Naive B cell (primary cell): Measurements from ENCODE around the gene SLC24A3. TPM values are rescaled to one million over a fixed set of nuclear protein-coding genes. Genes with fewer than 3 reads are reported as not detected.
A peak's percentile ranks its signal among the peaks of the same experiment; 100 is the strongest.

Experiments used
- ATAC-seq, 2 donors: fragments of 150-1000 bp; cut with Tn5 transposase; 2 replicates each; pipeline ENCODE4 v1.10.0; 2021; ENCODE audit warnings: low read depth in 2 of 2, mild to moderate bottlenecking in 2 of 2, moderate library complexity in 2 of 2
- DNase-seq: peaks from one replicate; pipeline ENCODE4 v3.0.0; 2022
- H3K27ac Mint-ChIP-seq, 6 donors: one replicate each; pipeline ENCODE4 v1.8.0; 2020 to 2022; ENCODE audit warnings: mild to moderate bottlenecking in 6 of 6, mixed read lengths in 6 of 6, moderate library complexity in 5 of 6, inconsistent platforms in 2 of 6
- H3K27me3 Mint-ChIP-seq, 3 donors: one replicate each; pipeline ENCODE4 v1.8.0; 2021 to 2022; ENCODE audit warnings: mixed read lengths in 3 of 3, mild to moderate bottlenecking in 1 of 3
- H3K36me3 Mint-ChIP-seq, 2 donors: one replicate each; pipeline ENCODE4 v1.8.0; 2020 to 2022; ENCODE audit warnings: mixed read lengths in 2 of 2, inconsistent platforms in 1 of 2, mild to moderate bottlenecking in 1 of 2
- H3K4me1 Mint-ChIP-seq, 3 donors: one replicate each; pipeline ENCODE4 v1.8.0; 2020 to 2022; ENCODE audit warnings: mixed read lengths in 3 of 3, inconsistent platforms in 1 of 3, mild to moderate bottlenecking in 1 of 3, moderate library complexity in 1 of 3
- H3K4me3 Mint-ChIP-seq, 8 donors: one replicate each; pipeline ENCODE4 v1.8.0; 2020 to 2022; ENCODE audit warnings: mild to moderate bottlenecking in 8 of 8, mixed read lengths in 8 of 8, moderate library complexity in 8 of 8, inconsistent platforms in 2 of 8
- H3K9me3 Mint-ChIP-seq, 7 donors: one replicate each; pipeline ENCODE4 v1.8.0; 2020 to 2022; ENCODE audit warnings: mixed read lengths in 7 of 7, mild to moderate bottlenecking in 5 of 7, inconsistent platforms in 2 of 7, moderate library complexity in 1 of 7
- polyA plus RNA-seq, 6 donors: library from polyadenylated mRNA; unstranded; fragments of 300-500 nt; fragmentation: Illumina TruSeq; gene quantifications; one replicate each; pipeline ENCODE4 v1.2.3, GENCODE V29; 2021; ENCODE audit warnings: low read depth in 6 of 6

The SLC24A3 gene
- polyA plus RNA-seq, 6 donors from 2014 or later = 0.09 to 0.13 TPM; not detected in 4

DNA sequence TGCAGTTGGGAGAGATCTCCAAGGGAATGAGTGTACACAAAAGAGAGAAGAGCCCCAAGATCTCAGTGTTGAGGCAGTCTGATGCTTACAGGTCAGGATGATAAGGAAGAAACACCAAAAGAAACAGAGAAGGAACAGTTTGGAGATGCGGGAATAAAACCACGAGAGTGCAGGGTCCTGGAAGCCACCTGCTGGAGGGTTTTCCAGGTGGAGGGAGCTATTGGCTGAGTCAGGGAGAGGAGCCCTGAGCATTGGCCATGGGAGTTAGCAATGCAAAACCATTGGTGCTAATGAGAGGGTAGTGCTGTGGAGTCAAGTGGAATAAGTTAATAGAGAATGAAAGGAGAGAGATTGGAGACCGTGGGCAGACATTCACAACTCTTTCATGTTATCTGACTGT, 506.4 kb downstream of the SLC24A3 start:
- DNase-seq (no peak), ATAC-seq (no peak)
- Mint-ChIP-seq H3K4me1 (peaks cover 0 to 3% (median 0%) of the 10 kb centered on the region in 3 donors), H3K36me3 (peaks cover 0 to 29% of the 10 kb centered on the region in 2 donors), H3K9me3 (peaks cover 2 to 28% (median 22%) of the 10 kb centered on the region in 7 donors), H3K27ac (peak overlapping the region in 1 of 6 donors; percentile 8), H3K27me3 (peaks cover 0 to 28% (median 22%) of the 10 kb centered on the region in 3 donors), H3K4me3 (no peak overlapping the region)

DNA sequence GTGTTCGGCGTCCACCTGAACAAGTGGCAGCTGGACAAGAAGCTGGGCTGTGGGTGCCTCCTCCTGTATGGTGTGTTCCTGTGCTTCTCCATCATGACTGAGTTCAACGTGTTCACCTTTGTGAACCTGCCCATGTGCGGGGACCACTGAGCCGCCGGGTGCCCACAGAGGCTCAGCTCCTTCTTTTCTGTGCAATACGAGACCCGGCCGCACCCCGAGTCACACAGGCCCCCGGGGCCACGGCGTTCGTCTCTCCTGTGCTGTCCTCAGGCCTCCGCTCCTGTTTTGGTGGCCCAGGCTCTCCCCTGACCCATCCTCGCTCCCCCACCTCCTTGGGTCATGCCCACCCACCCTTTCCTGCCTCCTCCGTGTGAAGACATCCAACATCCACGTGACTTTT, 508.5 kb downstream of the SLC24A3 start:
- Mint-ChIP-seq H3K27ac (peak overlapping the region in 2 of 6 donors; percentile 19 to 50), H3K36me3 (peaks cover 0 to 17% of the 10 kb centered on the region in 2 donors), H3K9me3 (peaks cover 2 to 21% (median 17%) of the 10 kb centered on the region in 7 donors), H3K4me3 (no peak overlapping the region), H3K27me3 (peaks cover 0 to 28% (median 17%) of the 10 kb centered on the region in 3 donors), H3K4me1 (peaks cover 2 to 3% (median 2%) of the 10 kb centered on the region in 3 donors)
- ATAC-seq (no peak), DNase-seq (no peak)

DNA sequence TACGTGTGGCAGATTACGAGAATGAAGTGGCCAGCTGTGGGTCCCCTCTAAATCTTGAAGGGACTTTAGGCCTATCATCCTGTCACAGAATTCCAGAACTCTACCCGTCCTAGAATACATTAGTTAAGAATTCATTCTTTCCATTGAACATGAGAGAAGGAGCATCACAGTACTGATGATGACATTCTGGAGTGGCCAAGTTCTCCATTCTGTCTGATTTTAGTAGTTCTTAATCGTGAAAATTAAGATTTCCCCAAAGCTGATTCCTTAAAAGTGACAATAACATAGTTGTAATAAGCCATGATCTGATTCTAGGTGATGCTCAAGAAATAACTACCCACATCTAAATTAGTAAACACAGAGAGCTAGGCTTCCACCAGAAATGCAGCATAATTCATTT, 510.6 kb downstream of the SLC24A3 start:
- H3K4me3 Mint-ChIP-seq = no peak overlapping the region
- peak overlapping the region in 1 of 6 donors; percentile 55 for H3K27ac Mint-ChIP-seq
- H3K36me3 Mint-ChIP-seq = peaks cover 0 to 9% of the 10 kb centered on the region in 2 donors
- H3K4me1 Mint-ChIP-seq = peaks cover 15 to 23% (median 22%) of the 10 kb centered on the region in 3 donors
- ATAC-seq (no peak), DNase-seq (no peak)
- peaks cover 0 to 5% (median under 1%) of the 10 kb centered on the region in 7 donors for H3K9me3 Mint-ChIP-seq
- H3K27me3 Mint-ChIP-seq = peaks cover 0 to 25% (median 17%) of the 10 kb centered on the region in 3 donors

DNA sequence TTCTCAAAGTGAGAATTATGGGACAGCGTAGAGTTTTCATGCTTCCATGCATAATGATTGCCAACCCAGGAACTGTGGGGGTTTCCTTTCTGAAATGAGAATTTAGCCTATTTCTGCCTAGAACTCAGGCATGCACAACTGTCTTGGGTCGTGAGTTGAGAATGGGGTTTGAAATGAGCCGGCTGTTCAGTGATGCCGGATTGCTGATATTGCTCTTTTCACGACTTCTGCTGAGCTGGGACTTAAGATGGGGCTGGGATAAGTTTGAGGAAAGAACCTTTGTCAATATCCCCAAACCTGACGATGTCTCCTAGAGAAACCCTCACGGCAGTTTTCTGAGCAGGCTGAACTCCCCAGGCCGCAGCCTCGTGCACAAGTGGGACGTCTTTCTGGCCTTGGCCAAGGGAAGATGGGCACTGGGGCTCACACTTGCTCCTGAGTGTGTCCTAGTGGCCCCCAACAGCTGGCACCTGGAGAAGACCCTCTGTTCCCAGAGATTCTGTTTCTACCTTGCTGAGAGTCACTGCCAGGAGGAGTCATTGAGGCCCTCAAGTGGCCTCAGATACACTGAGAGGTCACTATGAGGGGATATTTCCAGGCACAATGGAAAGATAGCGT, 511.5 kb downstream of the SLC24A3 start:
- Mint-ChIP-seq H3K27ac (no peak overlapping the region), H3K9me3 (peaks cover 0 to 2% (median 0%) of the 10 kb centered on the region in 7 donors), H3K4me1 (peaks cover 11 to 27% (median 25%) of the 10 kb centered on the region in 3 donors), H3K4me3 (no peak overlapping the region), H3K27me3 (peaks cover 0 to 16% (median 12%) of the 10 kb centered on the region in 3 donors), H3K36me3 (peaks cover 0 to 3% of the 10 kb centered on the region in 2 donors)
- no peak for ATAC-seq
- no peak for DNase-seq

DNA sequence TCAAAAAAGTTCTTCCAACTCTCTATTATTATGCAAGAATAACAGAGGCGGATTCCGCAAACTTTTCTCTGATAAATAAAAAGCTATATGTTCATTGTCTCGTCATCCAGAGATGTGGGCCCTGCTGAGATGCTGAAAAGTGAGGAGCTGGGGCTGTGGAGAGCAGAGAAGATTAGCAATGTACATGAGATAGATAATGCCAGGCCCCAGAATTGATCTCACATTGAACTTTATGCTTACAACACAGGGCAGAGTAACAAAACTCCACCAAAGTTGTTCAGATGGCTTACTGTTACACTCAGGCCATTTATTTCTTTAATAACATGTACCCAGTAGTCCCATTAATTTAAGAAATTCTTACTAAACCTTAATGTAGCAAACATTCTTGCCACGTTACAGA, 512.9 kb downstream of the SLC24A3 start:
- ATAC-seq (no peak), DNase-seq (no peak)
- Mint-ChIP-seq H3K36me3 (no peaks in the 10 kb centered on the region), H3K9me3 (peaks cover 0 to under 1% (median 0%) of the 10 kb centered on the region in 7 donors), H3K4me1 (peaks cover 11 to 27% (median 25%) of the 10 kb centered on the region in 3 donors), H3K4me3 (no peak overlapping the region), H3K27me3 (peaks cover 0 to 4% (median 2%) of the 10 kb centered on the region in 3 donors), H3K27ac (peak overlapping the region in 1 of 6 donors; percentile 27)

DNA sequence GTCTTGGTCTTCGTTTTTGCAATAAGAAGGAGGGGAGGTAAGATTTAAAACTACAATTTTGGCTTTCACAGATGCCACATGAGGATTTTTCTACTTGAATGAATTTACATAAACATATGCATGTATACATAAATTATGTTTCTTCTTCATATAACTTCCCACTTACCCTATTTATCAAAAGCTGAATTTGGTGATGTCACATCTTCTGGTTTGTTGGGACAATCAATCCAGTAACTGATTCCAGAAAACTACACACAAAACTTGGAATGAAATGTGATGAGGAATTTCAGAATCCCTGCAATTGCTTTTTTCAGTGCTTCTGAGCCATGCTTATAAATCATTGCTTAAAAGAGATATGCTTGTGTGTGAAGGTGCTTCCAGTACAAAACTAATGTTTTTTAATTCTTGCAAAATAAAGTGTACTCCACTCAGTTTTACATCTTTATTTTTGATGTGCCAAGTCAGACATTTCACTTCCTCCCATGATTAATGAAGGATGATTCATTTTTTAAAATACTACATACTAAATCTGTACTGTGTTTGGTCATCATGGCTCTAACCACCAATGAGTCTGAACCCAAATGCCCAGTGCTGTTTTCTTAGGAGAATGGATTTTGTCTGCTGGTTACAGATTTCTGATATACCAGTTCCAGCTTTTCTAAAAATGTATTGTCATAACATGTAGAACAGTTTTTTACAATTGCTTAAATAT, 513.5 kb downstream of the SLC24A3 start:
- Mint-ChIP-seq H3K4me1 (peaks cover 11 to 27% (median 25%) of the 10 kb centered on the region in 3 donors), H3K27ac (no peak overlapping the region), H3K9me3 (no peaks in the 10 kb centered on the region), H3K4me3 (peak overlapping the region in 1 of 8 donors; percentile 4), H3K27me3 (peaks cover 0 to 3% (median 0%) of the 10 kb centered on the region in 3 donors), H3K36me3 (no peaks in the 10 kb centered on the region)
- DNase-seq (no peak), ATAC-seq (no peak)

DNA sequence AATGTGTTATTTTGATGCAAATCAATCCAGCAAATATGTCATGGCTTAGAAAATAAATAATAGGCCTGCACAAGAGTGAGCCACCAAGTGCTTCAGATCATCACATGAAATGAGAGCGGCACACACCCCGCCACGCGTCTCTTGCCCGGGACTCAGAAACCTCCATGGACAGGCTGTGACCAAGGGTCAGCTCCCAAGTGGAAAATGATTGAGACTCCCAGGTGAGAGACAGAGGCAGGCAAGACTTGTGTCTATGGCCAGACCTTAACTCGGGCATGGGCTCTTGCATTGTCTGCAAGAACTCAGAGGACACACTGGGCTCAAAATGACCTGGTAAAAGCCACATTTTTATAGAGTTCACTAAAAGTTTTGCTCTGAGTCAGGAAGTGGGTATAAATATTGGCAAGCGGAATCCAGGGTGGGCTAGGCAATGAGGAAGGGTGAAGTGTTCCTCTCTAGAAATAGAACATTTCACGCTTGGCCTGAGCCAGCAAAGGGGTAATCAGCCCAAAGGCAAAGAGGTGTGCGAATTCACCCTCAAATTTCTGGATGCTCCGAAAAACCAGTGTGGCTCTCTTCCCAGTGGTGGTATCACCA, 514.9 kb downstream of the SLC24A3 start:
- Mint-ChIP-seq H3K27ac (no peak overlapping the region), H3K4me3 (peak overlapping the region in 4 of 8 donors; percentile 22 to 59 (median 22)), H3K27me3 (no peaks in the 10 kb centered on the region), H3K9me3 (no peaks in the 10 kb centered on the region), H3K36me3 (no peaks in the 10 kb centered on the region), H3K4me1 (peaks cover 11 to 27% (median 25%) of the 10 kb centered on the region in 3 donors)
- DNase-seq (no peak), ATAC-seq (no peak)

DNA sequence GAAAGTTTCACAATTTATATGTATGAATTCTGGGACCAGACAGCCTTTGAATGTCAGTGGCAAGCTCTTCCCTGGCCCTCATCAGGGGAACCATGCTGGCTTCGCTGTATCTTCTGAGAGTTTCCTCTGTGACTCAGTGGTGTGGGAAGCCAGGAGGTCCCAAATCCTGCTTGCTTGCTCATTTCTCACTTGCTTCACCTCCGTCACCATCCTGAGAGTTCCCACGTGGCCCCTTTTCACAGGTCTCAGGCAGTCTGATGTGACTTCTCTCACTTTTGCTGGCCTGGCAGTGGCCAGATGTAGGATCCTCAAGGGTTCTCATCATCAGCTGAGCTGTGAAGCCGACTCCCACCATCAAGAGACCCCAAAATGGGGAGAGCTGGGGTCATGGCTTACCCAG, 517.2 kb downstream of the SLC24A3 start:
- H3K4me3 Mint-ChIP-seq = no peak overlapping the region
- H3K9me3 Mint-ChIP-seq = no peaks in the 10 kb centered on the region
- H3K27me3 Mint-ChIP-seq = no peaks in the 10 kb centered on the region
- H3K27ac Mint-ChIP-seq = no peak overlapping the region
- ATAC-seq (no peak), DNase-seq (no peak)
- H3K4me1 Mint-ChIP-seq = peaks cover 11 to 27% (median 25%) of the 10 kb centered on the region in 3 donors
- no peaks in the 10 kb centered on the region for H3K36me3 Mint-ChIP-seq

DNA sequence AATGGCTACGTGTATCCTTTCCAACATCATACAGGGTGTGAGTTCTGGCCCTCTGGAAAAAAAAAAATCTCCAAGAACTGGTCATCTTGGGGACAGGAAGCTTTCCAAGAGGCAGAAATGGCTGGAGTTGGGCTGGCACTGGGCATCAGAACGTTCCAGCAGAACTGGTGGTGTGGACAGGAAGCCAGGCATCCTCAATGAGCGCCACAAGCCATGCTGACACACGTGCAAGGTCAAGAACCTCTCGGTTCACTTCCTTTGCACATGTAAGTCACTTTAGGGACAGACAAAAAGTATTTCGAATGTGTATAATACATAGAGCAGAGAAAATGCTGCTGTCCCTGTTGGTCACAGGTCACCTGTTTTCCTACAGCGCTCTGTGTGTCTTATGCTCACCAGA, 518.3 kb downstream of the SLC24A3 start:
- no peaks in the 10 kb centered on the region for H3K36me3 Mint-ChIP-seq
- H3K9me3 Mint-ChIP-seq = no peaks in the 10 kb centered on the region
- H3K27ac Mint-ChIP-seq = no peak overlapping the region
- ATAC-seq (no peak), DNase-seq (no peak)
- H3K4me3 Mint-ChIP-seq = peak overlapping the region in 1 of 8 donors; percentile 2
- H3K4me1 Mint-ChIP-seq = peaks cover 17 to 34% (median 27%) of the 10 kb centered on the region in 3 donors
- peaks cover 0 to 4% (median 0%) of the 10 kb centered on the region in 3 donors for H3K27me3 Mint-ChIP-seq

DNA sequence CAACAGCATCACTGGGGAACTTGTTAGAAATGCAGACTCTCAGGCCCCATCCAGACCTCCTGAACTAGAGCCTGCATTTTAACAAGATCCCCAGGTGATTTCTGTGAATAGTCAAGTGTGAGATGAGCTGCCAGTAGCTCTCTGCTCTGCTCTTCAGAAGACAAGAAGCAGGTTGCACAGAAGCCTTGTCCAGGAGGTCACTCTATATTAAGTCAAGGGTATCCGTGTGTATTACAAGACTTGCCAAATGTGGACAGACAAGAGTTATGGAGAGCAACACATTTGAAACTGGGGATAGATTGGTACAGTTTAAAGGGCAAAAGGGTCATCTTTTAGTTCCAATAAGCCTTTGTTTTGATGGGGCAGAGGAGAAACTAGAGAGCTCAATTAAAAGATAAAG, 522.4 kb downstream of the SLC24A3 start:
- Mint-ChIP-seq H3K4me1 (peaks cover 0 to 10% (median 5%) of the 10 kb centered on the region in 3 donors), H3K36me3 (no peaks in the 10 kb centered on the region)

DNA sequence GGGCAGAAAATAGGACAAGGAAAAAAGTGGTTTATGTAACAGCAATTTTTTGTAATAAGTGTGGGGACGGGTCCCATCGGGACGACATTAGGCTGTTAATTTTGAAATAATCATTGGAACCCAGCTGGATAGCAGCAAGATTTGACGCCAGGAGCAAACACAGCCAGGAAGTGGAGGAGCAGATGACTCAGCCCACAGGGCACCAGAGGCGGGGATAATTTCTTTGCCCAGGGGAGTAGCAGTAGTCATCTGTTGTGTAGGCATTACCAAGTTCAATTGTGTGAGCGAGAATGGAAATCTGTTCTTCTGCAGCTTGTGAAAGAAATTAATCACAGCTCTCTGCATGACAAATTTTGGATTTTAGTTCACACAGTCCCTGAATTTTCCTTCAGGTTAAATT, 523.0 kb downstream of the SLC24A3 start:
- ATAC-seq (peak in 1 of 2 donors; percentile 50), DNase-seq (no peak)
- peaks cover 6 to 13% (median 9%) of the 10 kb centered on the region in 3 donors for H3K27me3 Mint-ChIP-seq
- H3K36me3 Mint-ChIP-seq = no peaks in the 10 kb centered on the region
- H3K27ac Mint-ChIP-seq = peak overlapping the region in 2 of 6 donors; percentile 39 to 49
- peaks cover 0 to 10% (median 5%) of the 10 kb centered on the region in 3 donors for H3K4me1 Mint-ChIP-seq
- no peaks in the 10 kb centered on the region for H3K9me3 Mint-ChIP-seq
- no peak overlapping the region for H3K4me3 Mint-ChIP-seq

More for the DNA sequence above, 522.4 kb downstream of the SLC24A3 start:
- H3K4me3 Mint-ChIP-seq = no peak overlapping the region
- no peak for DNase-seq
- H3K9me3 Mint-ChIP-seq = no peaks in the 10 kb centered on the region
- peak overlapping the region in 1 of 6 donors; percentile 39 for H3K27ac Mint-ChIP-seq
- ATAC-seq = no peak
- peaks cover 0 to 9% (median 9%) of the 10 kb centered on the region in 3 donors for H3K27me3 Mint-ChIP-seq

DNA sequence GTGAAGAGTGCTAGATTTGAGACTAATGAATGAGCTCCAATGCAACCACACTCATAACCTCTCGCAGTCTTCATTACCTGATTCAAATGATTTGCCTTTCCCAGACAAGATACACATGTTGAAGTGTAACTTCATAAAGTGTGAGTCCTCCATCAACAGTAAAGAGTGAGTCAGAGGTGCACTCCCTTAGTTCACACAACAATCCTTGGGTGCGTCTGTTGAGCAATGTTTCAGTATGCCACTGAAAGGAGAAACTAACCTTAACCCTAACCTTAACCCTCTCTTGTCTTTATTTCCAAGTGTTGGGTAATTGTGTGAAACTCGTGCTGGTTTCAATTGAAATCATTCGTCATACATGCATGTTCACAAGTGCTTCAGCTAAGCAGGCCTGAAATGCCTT, 524.6 kb downstream of the SLC24A3 start:
- ATAC-seq = no peak
- Mint-ChIP-seq H3K27ac (no peak overlapping the region), H3K36me3 (no peaks in the 10 kb centered on the region)

DNA sequence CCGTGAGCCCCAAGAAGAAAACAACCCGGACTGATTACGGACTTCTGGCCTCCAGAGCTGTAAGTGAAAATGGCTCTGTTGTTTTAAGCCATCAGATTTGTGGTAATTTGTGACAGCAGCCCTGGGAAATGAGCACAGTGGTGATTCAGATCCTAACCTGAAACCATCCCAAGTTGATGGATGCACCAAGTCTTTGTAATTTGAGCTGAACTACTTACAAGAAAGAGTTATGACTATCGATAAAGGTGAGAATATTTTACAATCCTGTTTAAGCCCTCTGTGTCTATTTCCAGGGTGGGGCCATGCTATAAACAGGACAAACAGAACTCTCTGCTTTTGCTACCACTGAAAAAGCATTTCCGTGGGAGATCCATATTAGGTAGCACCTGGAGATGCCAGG, 526.5 kb downstream of the SLC24A3 start:
- ATAC-seq = no peak
- peaks cover 0 to 10% (median 5%) of the 10 kb centered on the region in 3 donors for H3K4me1 Mint-ChIP-seq
- no peak overlapping the region for H3K4me3 Mint-ChIP-seq
- DNase-seq = no peak
- H3K27me3 Mint-ChIP-seq = peaks cover 31 to 40% (median 38%) of the 10 kb centered on the region in 3 donors
- H3K9me3 Mint-ChIP-seq = peaks cover 0 to 2% (median 0%) of the 10 kb centered on the region in 7 donors
- no peak overlapping the region for H3K27ac Mint-ChIP-seq
- H3K36me3 Mint-ChIP-seq = no peaks in the 10 kb centered on the region

More for the DNA sequence above, 524.6 kb downstream of the SLC24A3 start:
- H3K4me3 Mint-ChIP-seq = no peak overlapping the region
- H3K27me3 Mint-ChIP-seq = peaks cover 19 to 27% (median 22%) of the 10 kb centered on the region in 3 donors
- no peak for DNase-seq
- peaks cover 0 to 10% (median 5%) of the 10 kb centered on the region in 3 donors for H3K4me1 Mint-ChIP-seq
- H3K9me3 Mint-ChIP-seq = no peaks in the 10 kb centered on the region
